Trophoblast cell (in vitro differentiated cells and primary cell): ENCODE measurements around the gene TUBA1C.
"Not testable (repeated sequence)": the region's sequence is repeated elsewhere in the genome, so short reads cannot be mapped to it uniquely, and the experiment has no call there.

Experiments used
- DNase-seq, 2 donors: peaks; one replicate each; pipeline ENCODE4 v3.0.0-alpha.2; 2016
- H2AFZ ChIP-seq: 2 replicates; pipeline ENCODE4 v1.6.1; 2013; ENCODE audit warnings: low read length, moderate library complexity, mild to moderate bottlenecking; ENCODE audit not compliant: insufficient read depth, poor library complexity
- H2AK5ac ChIP-seq: 2 replicates; pipeline ENCODE4 v1.6.1; 2013; ENCODE audit warnings: mild to moderate bottlenecking, low read length
- H2BK120ac ChIP-seq: 2 replicates; pipeline ENCODE4 v1.6.1; 2013; ENCODE audit warnings: low read length, mild to moderate bottlenecking, moderate library complexity; ENCODE audit not compliant: insufficient read depth, poor library complexity
- H2BK12ac ChIP-seq: 2 replicates; pipeline ENCODE4 v1.6.1; 2013; ENCODE audit warnings: mild to moderate bottlenecking, low read length, moderate library complexity
- H2BK5ac ChIP-seq: 2 replicates; pipeline ENCODE4 v1.6.1; 2013; ENCODE audit warnings: low read length, low read depth, moderate library complexity, mild to moderate bottlenecking; ENCODE audit not compliant: poor library complexity
- H3K14ac ChIP-seq: 2 replicates; pipeline ENCODE4 v1.6.1; 2013; ENCODE audit warnings: mild to moderate bottlenecking, low read length
- H3K18ac ChIP-seq: 2 replicates; pipeline ENCODE4 v1.6.1; 2013; ENCODE audit warnings: mild to moderate bottlenecking, low read length
- H3K23ac ChIP-seq: 2 replicates; pipeline ENCODE4 v1.6.1; 2013; ENCODE audit warnings: low read length
- H3K27ac ChIP-seq: 2 replicates; pipeline ENCODE4 v1.5.1; 2013; ENCODE audit warnings: low read depth, mild to moderate bottlenecking, inconsistent platforms, low read length, moderate library complexity
- H3K27me3 ChIP-seq: 2 replicates; pipeline ENCODE4 v1.6.1; 2013; ENCODE audit warnings: inconsistent platforms, mild to moderate bottlenecking, low read length, moderate library complexity; ENCODE audit not compliant: insufficient read depth
- H3K36me3 ChIP-seq, 2 experiments: 1 replicate in 1 of 2; 2 replicates in 1 of 2; pipeline ENCODE4 v1.6.1; 2013; ENCODE audit warnings: low read length in 2 of 2, mild to moderate bottlenecking in 2 of 2, moderate library complexity in 1 of 2; ENCODE audit not compliant: insufficient read depth in 2 of 2, control insufficient read depth in 1 of 2
- H3K4ac ChIP-seq: 2 replicates; pipeline ENCODE4 v1.6.1; 2013; ENCODE audit warnings: low read depth, mild to moderate bottlenecking, low read length, moderate library complexity
- H3K4me1 ChIP-seq, 2 experiments: 1 replicate in 1 of 2; 2 replicates in 1 of 2; pipeline ENCODE4 v1.6.1; 2013; ENCODE audit warnings: low read length in 2 of 2, mild to moderate bottlenecking in 2 of 2, moderate library complexity in 1 of 2; ENCODE audit not compliant: insufficient read depth in 2 of 2, control insufficient read depth in 1 of 2
- H3K4me2 ChIP-seq: 2 replicates; pipeline ENCODE4 v1.6.1; 2013; ENCODE audit warnings: inconsistent platforms, mild to moderate bottlenecking, low read length, moderate library complexity
- H3K4me3 ChIP-seq: 2 replicates; pipeline ENCODE4 v1.5.1; 2013; ENCODE audit warnings: mild to moderate bottlenecking, low read depth, low read length, inconsistent platforms
- H3K79me1 ChIP-seq: one replicate; pipeline ENCODE4 v1.6.1; 2013; ENCODE audit warnings: low read length
- H3K79me2 ChIP-seq: 2 replicates; pipeline ENCODE4 v1.6.1; 2013; ENCODE audit warnings: low read length, mild to moderate bottlenecking; ENCODE audit not compliant: control insufficient read depth, insufficient read depth, poor library complexity
- H3K9ac ChIP-seq: 2 replicates; pipeline ENCODE4 v1.6.1; 2013; ENCODE audit warnings: mild to moderate bottlenecking, low read length
- H3K9me3 ChIP-seq: 2 replicates; pipeline ENCODE4 v1.6.1; 2013; ENCODE audit warnings: low read depth, mild to moderate bottlenecking, control low read depth, inconsistent platforms, low read length; ENCODE audit not compliant: insufficient read depth
- H4K12ac ChIP-seq: 2 replicates; pipeline ENCODE4 v1.6.1; 2013; ENCODE audit warnings: low read depth, mild to moderate bottlenecking, low read length, moderate library complexity
- H4K8ac ChIP-seq: 2 replicates; pipeline ENCODE4 v1.6.1; 2013; ENCODE audit warnings: low read depth, mild to moderate bottlenecking, low read length, moderate library complexity
- H4K91ac ChIP-seq: one replicate; pipeline ENCODE4 v1.6.1; 2013; ENCODE audit warnings: low read depth, mild to moderate bottlenecking, low read length, moderate library complexity
- WGBS: extraction: QIAGEN DNeasy Blood & Tissue Kit; methylation state at CpG from one replicate; pipeline ENCODE4 v1.1.7; 2013; ENCODE audit warnings: missing lambda C conversion rate; ENCODE audit not compliant: insufficient read length, insufficient coverage; ENCODE audit errors: extremely low coverage; 5-methylcytosine and 5-hydroxymethylcytosine counted together

The TUBA1C gene

DNA sequence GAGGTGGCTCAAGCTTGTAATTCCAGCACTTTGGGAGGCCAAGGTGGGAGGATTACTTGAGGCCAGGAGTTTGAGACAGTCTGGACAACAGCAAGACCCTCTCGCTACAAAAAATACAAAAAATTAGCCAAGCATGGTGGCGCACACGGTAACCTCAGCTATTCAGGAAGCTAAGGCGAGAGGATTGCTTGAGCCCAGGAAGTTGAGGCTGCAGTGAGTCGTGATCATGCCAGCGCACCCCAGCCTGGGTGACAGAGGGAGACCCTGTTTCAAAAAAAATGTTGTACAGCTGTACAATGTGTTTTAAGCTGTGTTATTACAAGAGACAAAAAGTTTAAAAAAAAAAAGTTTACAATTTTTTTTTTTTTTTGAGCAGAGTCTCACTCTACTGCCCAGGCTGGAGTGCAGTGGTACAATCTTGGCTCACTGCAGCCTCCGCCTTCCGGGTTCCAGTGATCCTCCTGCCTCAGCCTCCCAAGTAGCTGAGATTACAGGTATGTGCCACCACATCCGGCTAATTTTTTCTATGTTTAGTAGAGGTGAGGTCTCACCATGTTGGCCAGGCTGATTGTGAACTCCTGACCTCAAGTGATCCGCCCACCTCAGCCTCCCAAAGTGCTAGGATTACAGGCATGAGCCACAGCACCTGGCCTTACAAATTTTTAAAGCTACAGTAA lies 7.2 kb upstream of the TUBA1C start:
- not testable (repeated sequence) for H4K8ac ChIP-seq, DNase-seq, H4K12ac ChIP-seq, H3K36me3 ChIP-seq, H3K23ac ChIP-seq, H3K4ac ChIP-seq, H3K18ac ChIP-seq, H3K9me3 ChIP-seq, H3K4me3 ChIP-seq, H2BK5ac ChIP-seq, H3K27ac ChIP-seq, H3K4me1 ChIP-seq, H2BK12ac ChIP-seq, H3K14ac ChIP-seq, H3K4me2 ChIP-seq, H2BK120ac ChIP-seq, H4K91ac ChIP-seq, H3K27me3 ChIP-seq, H3K79me2 ChIP-seq, H3K79me1 ChIP-seq, H2AFZ ChIP-seq, H2AK5ac ChIP-seq, H3K9ac ChIP-seq
- WGBS = no CpG with 5 or more reads among the region's 10 CpGs

DNA sequence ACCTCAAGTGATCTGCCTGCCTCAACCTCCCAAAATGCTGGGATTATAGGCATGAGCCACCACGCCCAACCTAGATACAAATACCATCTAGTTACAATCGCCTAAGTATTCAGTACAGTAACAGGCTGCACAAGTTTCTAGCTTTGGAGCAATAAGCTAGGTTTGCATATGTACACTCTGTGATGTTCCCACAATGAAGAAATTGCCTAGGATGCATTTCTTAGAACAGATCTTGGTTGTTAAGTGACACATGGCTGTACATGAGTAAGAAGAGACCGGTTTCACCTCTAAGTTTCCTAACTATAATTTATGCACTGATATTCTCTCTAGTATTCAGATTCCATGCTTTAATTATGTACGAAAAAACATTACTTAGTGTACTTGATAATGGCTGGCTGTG lies 5.4 kb upstream of the TUBA1C start:
- no peak overlapping the region for H3K9ac ChIP-seq
- DNase-seq = peak; percentile 54 to 84
- H2BK120ac ChIP-seq = no peak overlapping the region

DNA sequence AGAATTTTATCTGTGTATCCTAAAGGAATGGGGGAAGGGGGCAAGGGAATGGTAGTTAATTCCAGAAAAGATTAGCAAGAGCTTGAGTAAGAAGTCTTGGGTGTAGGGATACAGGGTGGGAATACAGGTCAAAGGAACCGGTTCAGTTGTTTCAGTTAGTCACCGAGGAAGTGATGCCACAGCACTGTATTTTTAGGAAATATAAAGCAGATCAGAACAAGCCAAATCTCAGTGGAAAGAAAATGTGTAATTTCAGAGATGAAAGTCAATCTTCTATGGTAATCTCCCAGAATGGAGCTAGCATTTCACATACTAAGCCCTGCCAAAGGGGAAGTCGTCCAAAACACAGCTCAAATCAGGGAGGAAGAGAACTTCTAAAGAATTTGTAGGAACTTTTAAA lies 4.7 kb upstream of the TUBA1C start:
- H3K4me3 ChIP-seq = no peak overlapping the region
- no peak overlapping the region for H2BK5ac ChIP-seq
- H3K36me3 ChIP-seq = no peaks in the 10 kb centered on the region
- H3K4ac ChIP-seq = no peak overlapping the region
- peaks cover 8% of the 10 kb centered on the region for H3K79me1 ChIP-seq
- no peak overlapping the region for H2AFZ ChIP-seq
- no peak overlapping the region for H4K12ac ChIP-seq
- H3K27ac ChIP-seq = no peak overlapping the region
- H3K27me3 ChIP-seq = no peaks in the 10 kb centered on the region
- no peaks in the 10 kb centered on the region for H3K9me3 ChIP-seq
- no peak overlapping the region for H2BK120ac ChIP-seq
- H3K9ac ChIP-seq = no peak overlapping the region
- H3K4me1 ChIP-seq = no peaks in the 10 kb centered on the region
- no peak overlapping the region for H3K14ac ChIP-seq
- DNase-seq = peak; percentile 71 to 84
- no peak overlapping the region for H4K91ac ChIP-seq
- no CpG with 5 or more reads among the region's 3 CpGs for WGBS
- H4K8ac ChIP-seq = no peak overlapping the region
- H2AK5ac ChIP-seq = no peak overlapping the region
- H3K18ac ChIP-seq = no peak overlapping the region
- H3K4me2 ChIP-seq = no peak overlapping the region
- H3K23ac ChIP-seq = no peak overlapping the region
- peaks cover 8% of the 10 kb centered on the region for H3K79me2 ChIP-seq
- no peak overlapping the region for H2BK12ac ChIP-seq

More for the DNA sequence above, 5.4 kb upstream of the TUBA1C start:
- Histone ChIP-seq H2BK12ac (no peak overlapping the region), H3K4me3 (no peak overlapping the region), H4K8ac (no peak overlapping the region), H3K4me2 (no peak overlapping the region), H4K12ac (no peak overlapping the region), H3K14ac (no peak overlapping the region), H2AFZ (no peak overlapping the region), H3K4ac (no peak overlapping the region), H3K18ac (no peak overlapping the region), H3K23ac (no peak overlapping the region), H3K27ac (no peak overlapping the region), H2BK5ac (no peak overlapping the region), H3K4me1 (no peaks in the 10 kb centered on the region), H3K27me3 (no peaks in the 10 kb centered on the region), H4K91ac (no peak overlapping the region), H3K79me2 (peaks cover 4% of the 10 kb centered on the region), H3K36me3 (no peaks in the 10 kb centered on the region), H3K79me1 (peaks cover 4% of the 10 kb centered on the region), H2AK5ac (no peak overlapping the region), H3K9me3 (no peaks in the 10 kb centered on the region)
- no CpG with 5 or more reads among the region's 4 CpGs for WGBS

DNA sequence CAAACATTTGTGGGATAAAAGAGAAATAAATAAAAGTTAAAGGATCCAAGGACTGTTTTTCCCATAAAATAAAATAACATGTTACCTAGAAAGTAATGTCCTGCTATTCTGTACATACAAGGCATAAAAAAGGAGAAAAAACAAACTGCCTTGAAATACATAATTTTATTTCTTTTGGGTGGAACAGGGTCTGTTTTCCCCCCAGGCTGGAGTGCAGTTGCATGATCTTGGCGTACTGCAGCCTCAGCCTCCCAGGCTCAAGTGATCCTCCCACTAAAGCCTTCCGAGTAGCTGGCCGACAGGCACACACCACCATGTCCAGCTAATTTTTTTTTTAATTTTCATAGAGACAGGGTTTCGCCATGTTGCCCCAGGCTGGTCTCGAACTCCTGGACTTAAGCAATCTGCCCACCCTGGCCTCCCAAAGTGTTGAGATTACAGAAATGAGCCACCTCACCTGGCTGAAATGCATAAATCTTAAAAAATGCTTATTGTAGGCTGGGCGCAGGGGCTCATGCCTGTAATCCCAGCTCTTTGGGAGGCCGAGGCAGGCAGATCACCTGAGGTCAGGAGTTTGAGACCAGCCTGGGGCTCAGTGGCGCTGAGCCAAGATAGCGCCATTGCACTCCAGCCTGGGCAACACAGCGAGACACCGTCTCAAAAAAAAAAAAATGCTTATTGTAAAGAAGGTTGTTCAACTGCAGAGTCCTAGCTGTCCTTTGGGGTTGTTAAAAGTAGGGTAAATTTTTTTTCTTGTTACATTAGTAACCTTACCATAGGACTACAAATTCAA lies 4.1 kb upstream of the TUBA1C start:
- Histone ChIP-seq H3K4me3 (no peak overlapping the region), H3K9me3 (no peaks in the 10 kb centered on the region), H3K27ac (no peak overlapping the region), H2BK12ac (no peak overlapping the region), H3K36me3 (no peaks in the 10 kb centered on the region), H3K18ac (no peak overlapping the region), H3K4me1 (no peaks in the 10 kb centered on the region), H3K9ac (no peak overlapping the region), H3K79me2 (peaks cover 14% of the 10 kb centered on the region), H2BK5ac (no peak overlapping the region), H3K27me3 (no peaks in the 10 kb centered on the region), H3K4me2 (no peak overlapping the region), H3K23ac (no peak overlapping the region), H3K79me1 (peaks cover 13% of the 10 kb centered on the region), H2AFZ (no peak overlapping the region), H4K12ac (no peak overlapping the region), H3K14ac (no peak overlapping the region), H2AK5ac (no peak overlapping the region), H4K8ac (no peak overlapping the region), H4K91ac (no peak overlapping the region), H2BK120ac (no peak overlapping the region), H3K4ac (no peak overlapping the region)
- peak; percentile 91 for DNase-seq
- no CpG with 5 or more reads among the region's 11 CpGs for WGBS
